ENCODE results near the gene MEIS2.

GRCh38 chr15:37087131-37087588, 13.2 kb downstream of the MEIS2 start:
- TF ChIP-seq CTCF (IDR thresholded peaks at IDR 0.05), result no peak
- TF ChIP-seq POLR2A (IDR thresholded peaks at IDR 0.05), result no peak
- TF ChIP-seq EP300 (IDR thresholded peaks at IDR 0.05), result no peak
